K562 (cell line): Measurements from ENCODE around the gene SPATA21. TPM values are rescaled to one million over a fixed set of nuclear protein-coding genes. Genes with fewer than 3 reads are reported as not detected.

Experiments
- ARID1B ChIP-seq: fragments of 450-650 bp; IDR thresholded peaks from 2 replicates; pipeline ENCODE4 v1.6.1; 2016; ENCODE audit warnings: antibody characterized with exemption, mild to moderate bottlenecking, inconsistent platforms
- CC2D1A ChIP-seq: fragments of 450-650 bp; IDR thresholded peaks from 2 replicates; pipeline ENCODE4 v1.6.1; 2017; ENCODE audit warnings: mild to moderate bottlenecking
- CREB1 ChIP-seq, 2 experiments: sonication (generic) in 1 of 2; formaldehyde crosslinking in 1 of 2; IDR thresholded peaks; 2 replicates each; pipeline versions ENCODE4 v1.6.1 to v1.8.0; 2012 to 2022; ENCODE audit warnings: inconsistent platforms in 1 of 2, mild to moderate bottlenecking in 1 of 2, missing genetic modification reagents in 1 of 2, moderate library complexity in 1 of 2
- FOXJ3 ChIP-seq: sonication (generic); formaldehyde crosslinking; IDR thresholded peaks from 2 replicates; pipeline ENCODE4 v1.4.0; 2020; ENCODE audit warnings: mild to moderate bottlenecking, missing genetic modification reagents
- GTF2E2 ChIP-seq: fragments of 200-800 bp; sonication (Bioruptor generic); IDR thresholded peaks from 2 replicates; pipeline ENCODE4 v1.6.1; 2016; ENCODE audit warnings: missing genetic modification characterization, missing compliant biosample characterization
- HMGN3 ChIP-seq: IDR thresholded peaks from 2 replicates; pipeline ENCODE4 v1.6.1; 2011; ENCODE audit warnings: borderline replicate concordance, low read depth, mild to moderate bottlenecking, mixed read lengths, low read length; ENCODE audit not compliant: insufficient read length; ENCODE audit errors: extremely low read depth
- KLF10 ChIP-seq: fragments of 250-450 bp; sonication (Bioruptor Pico); IDR thresholded peaks from 2 replicates; pipeline ENCODE4 v1.6.1; 2021; ENCODE audit warnings: matching md5 sums
- NFE2L1 ChIP-seq: fragments of 450-650 bp; IDR thresholded peaks from 2 replicates; pipeline ENCODE4 v1.6.1; 2016; ENCODE audit warnings: missing genetic modification characterization, low read depth, mild to moderate bottlenecking, missing compliant biosample characterization, moderate library complexity, borderline replicate concordance
- NUFIP1 ChIP-seq: fragments of 450-650 bp; IDR thresholded peaks from 2 replicates; pipeline ENCODE4 v1.6.1; 2018; ENCODE audit not compliant: partially characterized antibody
- TCF3 ChIP-seq: sonication (generic); formaldehyde crosslinking; IDR thresholded peaks from 2 replicates; pipeline ENCODE4 v1.4.0; 2020; ENCODE audit warnings: mild to moderate bottlenecking, missing genetic modification reagents
- ZNF133 ChIP-seq: fragments of 250-450 bp; sonication (Bioruptor Pico); IDR thresholded peaks from 2 replicates; pipeline ENCODE4 v1.4.0; 2020; ENCODE audit warnings: mild to moderate bottlenecking
- ZNF253 ChIP-seq: fragments of 250-450 bp; sonication (Bioruptor Pico); conservative IDR thresholded peaks from 2 replicates; pipeline ENCODE4 v1.6.1; 2021; ENCODE audit warnings: mild to moderate bottlenecking
- ZNF695 ChIP-seq: fragments of 450-650 bp; formaldehyde crosslinking; IDR thresholded peaks from 2 replicates; pipeline ENCODE4 v1.4.0; 2020; ENCODE audit warnings: mild to moderate bottlenecking, moderate library complexity
- polyA plus RNA-seq, 8 experiments: library from polyadenylated mRNA; depleted of rRNA in 4 of 8; stranded (reverse) in 5 of 8; unstranded in 3 of 8; fragments of >200 nt; fragmentation: Nextera tagmentation in 2 of 8; fragmentation: Illumina TruSeq in 1 of 8; extraction: Ambion mirVana in 2 of 8; extraction: Trizol in 1 of 8; gene quantifications; 2 replicates each; pipeline versions ENCODE4 v1.2.1 to v1.2.3, GENCODE V29; 2011 to 2014; ENCODE audit warnings: inconsistent platforms in 1 of 8, missing spikeins in 1 of 8
- total RNA-seq, 7 experiments: library from RNA; depleted of rRNA in 6 of 7; stranded (reverse); fragments of >200 nt in 6 of 7; fragmentation: Illumina TruSeq in 2 of 7; extraction: Trizol in 2 of 7; gene quantifications; 2 replicates each; pipeline versions ENCODE4 v1.2.1 to v1.2.3, GENCODE V29; 2011 to 2021; ENCODE audit warnings: low replicate concordance in 1 of 7
- TF ChIP-seq, protein P1 (sequence below): sonication (generic); formaldehyde crosslinking; IDR thresholded peaks from 2 replicates; pipeline ENCODE4 v1.8.1; 2023; ENCODE audit warnings: mild to moderate bottlenecking, missing genetic modification reagents, moderate library complexity
- TF ChIP-seq, protein P2 (sequence below): fragments of 450-650 bp; IDR thresholded peaks from 2 replicates; pipeline ENCODE4 v1.6.1; 2016; ENCODE audit warnings: low read depth
- TF ChIP-seq, protein P3 (sequence below): IDR thresholded peaks from 2 replicates; pipeline ENCODE4 v1.6.1; 2011; ENCODE audit warnings: borderline replicate concordance, low read depth, mild to moderate bottlenecking, moderate library complexity, low read length; ENCODE audit not compliant: insufficient read depth, poor library complexity, severe bottlenecking

SPATA21 gene
- total and polyA plus RNA-seq, 9 of the 15 experiments (the other 6 are each of a cell fraction or from before 2014, with no cell fraction given), result 0.10 to 0.36 (median 0.13) TPM; not detected in 3

DNA sequence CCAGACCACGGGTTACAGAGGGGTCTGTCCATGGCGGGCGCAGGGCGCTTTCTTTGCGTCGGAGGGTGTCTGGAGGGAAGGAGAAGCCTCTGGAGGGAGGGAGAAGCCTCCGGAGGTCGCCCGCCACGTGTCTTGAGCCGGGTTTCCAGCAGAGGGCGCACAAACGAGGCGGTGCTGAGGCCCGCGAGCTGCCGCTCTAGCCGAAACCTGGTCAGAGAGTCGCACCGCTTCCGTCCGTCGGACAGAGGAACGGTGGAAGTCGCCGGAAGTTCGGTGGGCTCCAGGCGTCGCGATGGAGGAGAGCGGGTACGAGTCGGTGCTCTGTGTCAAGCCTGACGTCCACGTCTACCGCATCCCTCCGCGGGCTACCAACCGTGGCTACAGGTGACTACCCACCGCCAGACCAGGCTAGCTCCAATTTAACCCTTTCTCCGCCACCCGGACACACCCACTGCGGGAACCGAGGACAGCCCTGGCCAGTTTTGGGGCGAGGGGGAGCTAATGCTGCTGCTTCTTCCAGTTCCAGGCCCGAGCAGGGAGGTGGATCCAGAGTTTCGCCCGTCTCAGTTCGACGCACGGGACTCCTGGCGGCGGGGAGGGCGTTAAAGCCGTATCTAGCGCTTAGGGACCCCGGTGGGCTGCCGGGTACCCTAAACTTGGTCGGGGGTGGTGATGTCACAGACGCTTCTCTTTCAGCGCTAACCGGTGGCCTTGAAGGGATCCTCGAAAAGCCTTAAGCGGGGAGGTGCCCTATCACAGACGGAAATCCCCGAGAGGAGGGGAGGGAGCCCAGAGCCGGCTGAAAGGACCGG is 3.5 kb upstream of the SPATA21 start, which contains the start of gene NECAP2 (continued):
- TF ChIP-seq NUFIP1 (no peak), NFE2L1 (no peak), FOXJ3 (no peak), ZNF133 (CRISPR knock-in tag) (no peak), ZNF253 (CRISPR knock-in tag) (no peak), KLF10 (no peak), GTF2E2 (tag) (peak; percentile 83), HMGN3 (peak; percentile 89), TCF3 (CRISPR knock-in tag) (peak; percentile 52), CC2D1A (peak; percentile 84), CREB1 (IDR thresholded peaks at IDR 0.05) (peak; percentile 81), CREB1 (CRISPR knock-in tag; IDR thresholded peaks at IDR 0.05) (peak; percentile 91), ZNF695 (CRISPR knock-in tag) (no peak), ARID1B (no peak; the same call in none of the 2 replicates)
- TF ChIP-seq, protein P1, sequence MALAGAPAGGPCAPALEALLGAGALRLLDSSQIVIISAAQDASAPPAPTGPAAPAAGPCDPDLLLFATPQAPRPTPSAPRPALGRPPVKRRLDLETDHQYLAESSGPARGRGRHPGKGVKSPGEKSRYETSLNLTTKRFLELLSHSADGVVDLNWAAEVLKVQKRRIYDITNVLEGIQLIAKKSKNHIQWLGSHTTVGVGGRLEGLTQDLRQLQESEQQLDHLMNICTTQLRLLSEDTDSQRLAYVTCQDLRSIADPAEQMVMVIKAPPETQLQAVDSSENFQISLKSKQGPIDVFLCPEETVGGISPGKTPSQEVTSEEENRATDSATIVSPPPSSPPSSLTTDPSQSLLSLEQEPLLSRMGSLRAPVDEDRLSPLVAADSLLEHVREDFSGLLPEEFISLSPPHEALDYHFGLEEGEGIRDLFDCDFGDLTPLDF (CRISPR knock-in tag), result no peak; the same call in none of the 2 replicates
- TF ChIP-seq, protein P2, sequence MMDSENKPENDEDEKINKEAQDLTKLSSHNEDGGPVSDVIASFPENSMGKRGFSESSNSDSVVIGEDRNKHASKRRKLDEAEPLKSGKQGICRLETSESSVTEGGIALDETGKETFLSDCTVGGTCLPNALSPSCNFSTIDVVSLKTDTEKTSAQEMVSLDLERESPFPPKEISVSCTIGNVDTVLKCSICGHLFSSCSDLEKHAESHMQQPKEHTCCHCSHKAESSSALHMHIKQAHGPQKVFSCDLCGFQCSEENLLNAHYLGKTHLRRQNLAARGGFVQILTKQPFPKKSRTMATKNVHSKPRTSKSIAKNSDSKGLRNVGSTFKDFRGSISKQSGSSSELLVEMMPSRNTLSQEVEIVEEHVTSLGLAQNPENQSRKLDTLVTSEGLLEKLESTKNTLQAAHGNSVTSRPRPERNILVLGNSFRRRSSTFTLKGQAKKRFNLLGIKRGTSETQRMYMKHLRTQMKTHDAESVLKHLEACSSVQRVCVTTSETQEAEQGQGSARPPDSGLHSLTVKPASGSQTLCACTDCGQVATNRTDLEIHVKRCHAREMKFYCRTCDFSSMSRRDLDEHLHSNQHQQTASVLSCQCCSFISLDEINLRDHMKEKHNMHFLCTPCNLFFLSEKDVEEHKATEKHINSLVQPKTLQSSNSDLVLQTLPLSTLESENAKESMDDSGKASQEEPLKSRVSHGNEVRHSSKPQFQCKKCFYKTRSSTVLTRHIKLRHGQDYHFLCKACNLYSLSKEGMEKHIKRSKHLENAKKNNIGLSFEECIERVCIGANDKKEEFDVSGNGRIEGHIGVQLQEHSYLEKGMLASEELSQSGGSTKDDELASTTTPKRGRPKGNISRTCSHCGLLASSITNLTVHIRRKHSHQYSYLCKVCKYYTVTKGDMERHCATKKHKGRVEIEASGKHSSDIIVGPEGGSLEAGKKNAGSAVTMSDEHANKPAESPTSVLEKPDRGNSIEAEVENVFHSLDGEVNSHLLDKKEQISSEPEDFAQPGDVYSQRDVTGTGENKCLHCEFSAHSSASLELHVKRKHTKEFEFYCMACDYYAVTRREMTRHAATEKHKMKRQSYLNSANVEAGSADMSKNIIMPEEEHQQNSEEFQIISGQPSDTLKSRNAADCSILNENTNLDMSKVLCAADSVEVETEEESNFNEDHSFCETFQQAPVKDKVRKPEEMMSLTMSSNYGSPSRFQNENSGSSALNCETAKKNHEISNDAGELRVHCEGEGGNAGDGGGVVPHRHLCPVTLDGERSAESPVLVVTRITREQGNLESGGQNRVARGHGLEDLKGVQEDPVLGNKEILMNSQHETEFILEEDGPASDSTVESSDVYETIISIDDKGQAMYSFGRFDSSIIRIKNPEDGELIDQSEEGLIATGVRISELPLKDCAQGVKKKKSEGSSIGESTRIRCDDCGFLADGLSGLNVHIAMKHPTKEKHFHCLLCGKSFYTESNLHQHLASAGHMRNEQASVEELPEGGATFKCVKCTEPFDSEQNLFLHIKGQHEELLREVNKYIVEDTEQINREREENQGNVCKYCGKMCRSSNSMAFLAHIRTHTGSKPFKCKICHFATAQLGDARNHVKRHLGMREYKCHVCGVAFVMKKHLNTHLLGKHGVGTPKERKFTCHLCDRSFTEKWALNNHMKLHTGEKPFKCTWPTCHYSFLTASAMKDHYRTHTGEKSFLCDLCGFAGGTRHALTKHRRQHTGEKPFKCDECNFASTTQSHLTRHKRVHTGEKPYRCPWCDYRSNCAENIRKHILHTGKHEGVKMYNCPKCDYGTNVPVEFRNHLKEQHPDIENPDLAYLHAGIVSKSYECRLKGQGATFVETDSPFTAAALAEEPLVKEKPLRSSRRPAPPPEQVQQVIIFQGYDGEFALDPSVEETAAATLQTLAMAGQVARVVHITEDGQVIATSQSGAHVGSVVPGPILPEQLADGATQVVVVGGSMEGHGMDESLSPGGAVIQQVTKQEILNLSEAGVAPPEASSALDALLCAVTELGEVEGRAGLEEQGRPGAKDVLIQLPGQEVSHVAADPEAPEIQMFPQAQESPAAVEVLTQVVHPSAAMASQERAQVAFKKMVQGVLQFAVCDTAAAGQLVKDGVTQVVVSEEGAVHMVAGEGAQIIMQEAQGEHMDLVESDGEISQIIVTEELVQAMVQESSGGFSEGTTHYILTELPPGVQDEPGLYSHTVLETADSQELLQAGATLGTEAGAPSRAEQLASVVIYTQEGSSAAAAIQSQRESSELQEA, result no peak
- TF ChIP-seq, protein P3, sequence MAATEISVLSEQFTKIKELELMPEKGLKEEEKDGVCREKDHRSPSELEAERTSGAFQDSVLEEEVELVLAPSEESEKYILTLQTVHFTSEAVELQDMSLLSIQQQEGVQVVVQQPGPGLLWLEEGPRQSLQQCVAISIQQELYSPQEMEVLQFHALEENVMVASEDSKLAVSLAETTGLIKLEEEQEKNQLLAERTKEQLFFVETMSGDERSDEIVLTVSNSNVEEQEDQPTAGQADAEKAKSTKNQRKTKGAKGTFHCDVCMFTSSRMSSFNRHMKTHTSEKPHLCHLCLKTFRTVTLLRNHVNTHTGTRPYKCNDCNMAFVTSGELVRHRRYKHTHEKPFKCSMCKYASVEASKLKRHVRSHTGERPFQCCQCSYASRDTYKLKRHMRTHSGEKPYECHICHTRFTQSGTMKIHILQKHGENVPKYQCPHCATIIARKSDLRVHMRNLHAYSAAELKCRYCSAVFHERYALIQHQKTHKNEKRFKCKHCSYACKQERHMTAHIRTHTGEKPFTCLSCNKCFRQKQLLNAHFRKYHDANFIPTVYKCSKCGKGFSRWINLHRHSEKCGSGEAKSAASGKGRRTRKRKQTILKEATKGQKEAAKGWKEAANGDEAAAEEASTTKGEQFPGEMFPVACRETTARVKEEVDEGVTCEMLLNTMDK, result peak; percentile 91
